ENCODE data around the gene SORBS1.

SORBS1 gene

GRCh38 chr10:95425592-95426465, 135.3 kb downstream of the SORBS1 start:
- DNase-seq (ENCODE audit: low read depth in 1 of 2, low spot score in 1 of 2): no peak
- Histone ChIP-seq H3K27me3 (ENCODE audit: insufficient read depth, poor library complexity, severe bottlenecking) (peaks cover 6% of the 10 kb centered on the region), H3K27ac (replicated peaks) (no peak overlapping the region), H3K4me3 (replicated peaks; ENCODE audit: insufficient read depth, low read length) (no peak overlapping the region)
- TF ChIP-seq CTCF (IDR thresholded peaks at IDR 0.05; ENCODE audit: insufficient read depth, low read length): no peak
- TF ChIP-seq SPI1 (IDR thresholded peaks at IDR 0.05; ENCODE audit: borderline replicate concordance, low read depth): no peak
- TF ChIP-seq GABPA (IDR thresholded peaks at IDR 0.05; ENCODE audit: low read depth): no peak
- TF ChIP-seq POLR2AphosphoS5 (IDR thresholded peaks at IDR 0.05; ENCODE audit: low read depth): no peak
- TF ChIP-seq REST (IDR thresholded peaks at IDR 0.05; ENCODE audit: insufficient replicate concordance, low read depth): no peak

- Histone ChIP-seq H3K4me3 (replicated peaks; ENCODE audit: insufficient read depth, low read length) (no peak overlapping the region), H3K27ac (replicated peaks) (no peak overlapping the region), H3K27me3 (ENCODE audit: insufficient read depth, poor library complexity, severe bottlenecking) (peaks cover 6% of the 10 kb centered on the region)
- no peak for DNase-seq (ENCODE audit: low read depth in 1 of 2, low spot score in 1 of 2)
- TF ChIP-seq GABPA (IDR thresholded peaks at IDR 0.05; ENCODE audit: low read depth) (no peak), CTCF (IDR thresholded peaks at IDR 0.05; ENCODE audit: insufficient read depth, low read length) (no peak), SPI1 (IDR thresholded peaks at IDR 0.05; ENCODE audit: borderline replicate concordance, low read depth) (no peak), POLR2AphosphoS5 (IDR thresholded peaks at IDR 0.05; ENCODE audit: low read depth) (no peak), REST (IDR thresholded peaks at IDR 0.05; ENCODE audit: insufficient replicate concordance, low read depth) (no peak)
Observed at GRCh38 chr10:95423164-95424005, 137.8 kb downstream of the SORBS1 start.

- H3K4me3 ChIP-seq (replicated peaks; ENCODE audit: insufficient read depth, low read length): no peak overlapping the region
- H3K27ac ChIP-seq (replicated peaks): no peak overlapping the region
- TF ChIP-seq GABPA (IDR thresholded peaks at IDR 0.05; ENCODE audit: low read depth) (no peak), SPI1 (IDR thresholded peaks at IDR 0.05; ENCODE audit: borderline replicate concordance, low read depth) (no peak), POLR2AphosphoS5 (IDR thresholded peaks at IDR 0.05; ENCODE audit: low read depth) (no peak), CTCF (IDR thresholded peaks at IDR 0.05; ENCODE audit: insufficient read depth, low read length) (no peak)
- DNase-seq (ENCODE audit: low read depth in 1 of 2, low spot score in 1 of 2): no peak
- H3K27me3 ChIP-seq (ENCODE audit: insufficient read depth, poor library complexity, severe bottlenecking): peaks cover 6% of the 10 kb centered on the region
Observed at GRCh38 chr10:95422233-95422632, 138.9 kb downstream of the SORBS1 start.
